Left hindlimb (tissue), 1 donor: ENCODE measurements around the gene TTC21B.
"Not testable (repeated sequence)": the region's sequence is repeated elsewhere in the genome, so short reads cannot be mapped to it uniquely, and the experiment has no call there.

Experiments
- DNase-seq: peaks from one replicate; pipeline ENCODE4 v3.0.0-alpha.2; 2018

The TTC21B gene

GRCh38 chr2:165877565-165878550 is 75.7 kb downstream of the TTC21B start:
- DNase-seq, result no peak

GRCh38 chr2:165876712-165877111 is 76.9 kb downstream of the TTC21B start:
- no peak for DNase-seq

GRCh38 chr2:165876269-165876668 is 77.3 kb downstream of the TTC21B start:
- no peak for DNase-seq

- DNase-seq, result no peak
Measured at GRCh38 chr2:165874445-165875039, 79.0 kb downstream of the TTC21B start.

GRCh38 chr2:165872101-165872791 is 81.3 kb downstream of the TTC21B start:
- no peak for DNase-seq

GRCh38 chr2:165871025-165871424 is 82.6 kb downstream of the TTC21B start:
- DNase-seq, result no peak

GRCh38 chr2:165870346-165870745 is 83.2 kb downstream of the TTC21B start:
- no peak for DNase-seq

GRCh38 chr2:165868211-165868610 is 85.4 kb downstream of the TTC21B start:
- DNase-seq, result peak; percentile 41

- no peak for DNase-seq
Measured at GRCh38 chr2:165864296-165864695, 89.3 kb downstream of the TTC21B start.

- no peak for DNase-seq
Measured at GRCh38 chr2:165863810-165864261, 89.7 kb downstream of the TTC21B start.

GRCh38 chr2:165861083-165861482 is 92.5 kb downstream of the TTC21B start:
- not testable (repeated sequence) for DNase-seq

GRCh38 chr2:165859723-165860122 is 93.9 kb downstream of the TTC21B start:
- not testable (repeated sequence) for DNase-seq

GRCh38 chr2:165857876-165858275 is 95.7 kb downstream of the TTC21B start:
- no peak for DNase-seq

- DNase-seq, result no peak
Measured at GRCh38 chr2:165852394-165852793, 101.2 kb downstream of the TTC21B start.

- no peak for DNase-seq
Measured at GRCh38 chr2:165847001-165847400, 106.6 kb downstream of the TTC21B start.

- DNase-seq, result no peak
Measured at GRCh38 chr2:165846056-165846455, 107.5 kb downstream of the TTC21B start.

GRCh38 chr2:165844216-165844615 is 109.4 kb downstream of the TTC21B start:
- DNase-seq, result no peak

- no peak for DNase-seq
Measured at GRCh38 chr2:165843351-165843750, 110.2 kb downstream of the TTC21B start.

GRCh38 chr2:165840333-165840958 is 113.1 kb downstream of the TTC21B start:
- DNase-seq, result no peak

GRCh38 chr2:165839610-165840009 is 114.0 kb downstream of the TTC21B start:
- no peak for DNase-seq

GRCh38 chr2:165837122-165837521 is 116.5 kb downstream of the TTC21B start:
- DNase-seq, result no peak

GRCh38 chr2:165835363-165835762 is 118.2 kb downstream of the TTC21B start:
- no peak for DNase-seq

GRCh38 chr2:165833156-165833555 is 120.4 kb downstream of the TTC21B start:
- no peak for DNase-seq
